GM04503 (cell line): ENCODE data around the gene PTX3.

ENCODE experiments used
- DNase-seq: peaks from one replicate; pipeline ENCODE4 v3.0.0-alpha.2; 2012; ENCODE audit warnings: low read depth

The PTX3 gene

DNA sequence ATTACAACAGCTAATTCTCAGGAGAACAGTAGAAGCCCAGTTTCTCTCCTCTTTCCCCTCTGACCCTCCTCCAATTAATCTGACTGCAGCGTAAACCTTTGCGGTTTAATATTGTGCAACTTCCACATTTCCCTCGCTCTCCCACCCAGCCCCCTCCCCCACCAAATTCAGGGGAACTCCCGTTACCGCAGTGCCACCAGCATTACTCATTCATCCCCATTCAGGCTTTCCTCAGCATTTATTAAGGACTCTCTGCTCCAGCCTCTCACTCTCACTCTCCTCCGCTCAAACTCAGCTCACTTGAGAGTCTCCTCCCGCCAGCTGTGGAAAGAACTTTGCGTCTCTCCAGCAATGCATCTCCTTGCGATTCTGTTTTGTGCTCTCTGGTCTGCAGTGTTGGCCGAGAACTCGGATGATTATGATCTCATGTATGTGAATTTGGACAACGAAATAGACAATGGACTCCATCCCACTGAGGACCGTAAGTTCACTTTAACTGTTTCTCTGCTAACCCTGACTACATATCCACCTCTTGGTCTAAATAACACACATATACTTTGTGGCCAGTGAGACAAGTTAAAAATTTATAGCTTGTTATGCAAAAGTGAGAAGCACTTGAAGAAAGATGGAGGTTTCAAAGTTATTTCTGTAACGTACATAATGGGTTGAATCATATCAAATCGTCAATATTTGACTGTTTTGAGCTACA is at the start of gene PTX3:
Gene PTX3, plus strand, starts transcription at position 268 of the 709 bp plus-strand sequence. Its CDS starts 84 bp downstream, at position 352.
- peak; percentile 69 for DNase-seq

GRCh38 chr3:157387708-157388435 is 48.8 kb upstream of the PTX3 start:
- no peak for DNase-seq

DNA sequence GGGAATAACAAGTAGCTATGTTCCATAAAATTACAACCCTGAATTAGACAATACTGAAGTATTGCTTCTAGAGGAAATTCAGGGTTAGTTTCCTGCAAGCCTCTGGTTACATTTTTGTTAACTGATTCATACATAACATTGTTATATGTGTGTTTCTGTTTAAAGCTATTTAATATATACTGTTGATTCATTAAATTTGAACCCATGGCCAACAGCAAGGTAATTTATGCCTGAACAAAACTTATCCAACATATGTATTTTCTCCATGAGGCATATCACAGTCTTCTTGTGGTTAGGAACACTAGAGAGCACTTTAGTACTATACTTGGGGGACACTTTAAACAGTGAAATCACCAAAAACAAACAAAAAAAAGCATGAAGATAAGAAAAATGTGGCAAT is 47.7 kb upstream of the PTX3 start:
- no peak for DNase-seq

DNA sequence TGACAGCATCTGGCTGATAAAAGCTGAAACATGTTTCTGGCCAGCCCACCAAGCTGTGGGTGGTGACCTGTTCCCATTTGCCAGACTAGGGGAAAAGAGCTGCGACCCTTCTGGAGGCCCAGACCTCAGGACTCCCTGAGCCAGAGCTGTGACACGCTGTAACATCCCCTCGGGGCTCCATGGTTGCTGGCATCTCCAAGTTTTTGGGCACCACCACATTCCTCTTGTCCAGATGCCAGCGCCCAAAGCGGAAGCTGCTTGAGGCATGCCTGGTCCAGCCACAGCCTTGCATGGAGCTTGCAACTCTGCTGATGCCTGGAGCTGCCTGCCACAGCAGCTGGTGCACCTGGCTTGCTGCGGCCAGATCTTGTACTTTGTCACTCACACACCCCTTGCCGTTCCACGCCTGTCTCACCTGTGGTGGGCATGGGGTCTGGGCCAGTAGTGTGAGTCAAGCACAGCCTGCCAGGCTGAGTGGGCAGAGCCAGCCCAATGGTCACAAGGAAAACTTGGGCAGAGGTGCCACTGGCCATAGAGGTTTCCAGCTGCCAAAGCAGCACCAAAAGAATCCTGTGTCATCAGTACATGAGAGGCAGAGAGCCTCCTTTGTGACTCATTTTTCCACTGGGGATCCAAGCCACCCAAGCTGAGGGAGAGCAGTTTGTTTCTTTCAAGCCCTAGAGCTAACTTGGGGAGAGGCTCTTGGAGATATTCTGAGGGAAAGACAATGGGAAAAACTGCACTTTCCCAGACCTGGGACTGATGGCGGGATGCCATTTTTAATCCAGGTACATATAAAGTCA is 45.7 kb upstream of the PTX3 start:
- DNase-seq = no peak

- no peak for DNase-seq
Measured at GRCh38 chr3:157392104-157392503, 44.5 kb upstream of the PTX3 start.

DNA sequence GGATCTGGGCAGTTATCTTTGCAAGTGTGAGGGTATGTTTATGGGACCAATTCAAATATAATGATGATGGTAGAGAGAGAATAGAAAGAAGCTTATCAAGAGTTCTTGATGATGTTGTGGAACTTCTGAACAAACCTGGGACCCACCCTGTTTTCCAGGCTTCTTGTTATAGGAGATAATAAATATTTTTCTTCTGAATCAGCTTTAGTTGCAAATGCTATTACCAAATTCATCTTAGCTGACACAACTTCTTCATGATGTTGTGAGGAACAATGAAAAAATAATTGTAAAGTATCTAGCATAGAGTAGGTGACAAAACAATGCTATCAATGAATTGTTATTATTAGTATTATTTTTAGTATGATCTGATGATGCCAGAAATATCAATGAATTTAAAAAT is 43.5 kb upstream of the PTX3 start:
- DNase-seq = no peak

DNA sequence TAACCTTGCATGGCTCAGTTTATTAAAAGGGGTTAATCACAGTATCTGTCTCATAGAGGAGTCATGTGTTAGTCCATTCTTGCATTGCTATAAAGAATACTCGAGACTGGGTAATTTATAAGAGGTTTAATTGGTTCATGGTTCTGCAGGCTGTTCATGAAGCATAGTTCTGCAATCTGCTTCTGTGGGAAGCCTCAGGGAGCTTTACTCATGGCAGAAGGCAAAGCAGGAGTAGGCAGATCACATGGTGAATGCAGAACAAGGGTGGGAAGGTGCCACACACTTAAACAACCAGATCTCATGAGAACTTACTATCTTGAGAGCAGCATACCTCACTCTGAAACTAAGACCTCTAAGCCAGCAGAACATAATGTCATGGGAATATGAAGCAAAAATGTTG is 42.2 kb upstream of the PTX3 start:
- DNase-seq = no peak

DNA sequence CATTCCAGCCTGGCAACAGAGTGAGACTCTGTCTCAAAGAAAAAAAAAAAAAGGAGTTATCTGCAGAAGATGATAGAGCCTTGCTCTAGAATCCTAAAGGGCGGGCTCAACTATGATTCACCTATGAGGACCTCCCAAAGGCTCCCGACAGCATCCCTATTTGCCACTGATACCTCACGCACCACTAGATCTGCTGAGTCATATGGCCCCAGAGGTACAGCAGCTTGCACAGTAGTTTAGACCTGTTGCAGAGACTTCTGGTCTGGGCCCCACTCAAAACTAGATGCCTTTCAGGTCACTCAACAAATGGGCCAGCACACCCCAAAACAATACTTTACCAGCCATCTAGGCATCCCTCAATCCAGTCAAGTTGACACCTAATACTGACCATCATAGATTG is 38.1 kb upstream of the PTX3 start:
- DNase-seq = no peak

GRCh38 chr3:157404381-157404780 is 32.3 kb upstream of the PTX3 start:
- DNase-seq = no peak

GRCh38 chr3:157405457-157405856 is 31.2 kb upstream of the PTX3 start:
- no peak for DNase-seq

GRCh38 chr3:157406394-157406793 is 30.3 kb upstream of the PTX3 start:
- no peak for DNase-seq

DNA sequence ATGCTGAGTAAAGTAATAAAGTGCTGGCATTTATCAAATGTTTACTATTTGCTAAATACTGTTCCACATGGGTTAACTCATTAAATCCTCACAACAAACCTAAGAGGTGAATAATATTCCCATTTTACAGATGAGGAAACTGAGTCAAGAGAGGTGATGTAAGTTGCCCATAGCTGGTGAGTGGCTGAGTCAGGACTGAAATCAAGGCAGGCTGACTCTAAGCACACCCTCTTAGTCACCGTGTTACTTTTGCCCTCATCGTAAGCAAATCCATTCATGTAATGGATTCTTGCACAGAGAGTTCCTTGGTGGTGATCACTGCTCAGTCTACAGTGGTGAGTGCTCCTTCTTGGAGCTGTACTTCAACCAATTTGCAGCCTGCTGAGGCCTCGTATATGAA is 28.9 kb upstream of the PTX3 start:
- no peak for DNase-seq

DNA sequence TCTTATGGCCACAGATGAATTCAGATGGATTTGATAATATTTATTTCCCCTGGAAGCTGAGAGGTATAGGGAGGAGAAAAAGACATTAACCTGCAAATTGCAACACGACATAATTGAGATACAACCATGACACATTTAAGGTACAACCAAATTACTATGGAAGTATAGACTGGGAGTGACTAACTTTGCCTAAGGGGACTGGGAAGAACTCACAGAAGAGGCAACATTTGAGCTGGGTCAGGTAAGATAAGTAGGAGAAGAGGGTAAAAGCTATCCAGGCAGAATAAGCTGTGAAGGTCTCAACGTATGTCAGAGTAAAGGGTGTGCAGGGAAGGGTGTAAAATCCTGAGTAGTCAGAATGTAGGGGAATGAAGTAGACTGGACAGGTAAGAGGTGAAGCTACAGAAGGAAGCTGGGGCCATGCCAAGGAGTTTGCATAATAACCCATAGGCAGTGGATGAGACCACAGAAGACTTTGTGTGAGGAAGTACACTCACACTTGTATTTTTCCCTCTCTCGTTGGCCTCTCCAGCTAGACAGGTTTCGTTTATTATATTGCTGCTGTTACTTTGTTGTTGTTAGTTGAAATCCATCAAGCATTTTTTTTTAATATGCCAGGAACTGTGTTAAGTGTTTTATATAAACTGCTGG is 28.0 kb upstream of the PTX3 start:
- no peak for DNase-seq

DNA sequence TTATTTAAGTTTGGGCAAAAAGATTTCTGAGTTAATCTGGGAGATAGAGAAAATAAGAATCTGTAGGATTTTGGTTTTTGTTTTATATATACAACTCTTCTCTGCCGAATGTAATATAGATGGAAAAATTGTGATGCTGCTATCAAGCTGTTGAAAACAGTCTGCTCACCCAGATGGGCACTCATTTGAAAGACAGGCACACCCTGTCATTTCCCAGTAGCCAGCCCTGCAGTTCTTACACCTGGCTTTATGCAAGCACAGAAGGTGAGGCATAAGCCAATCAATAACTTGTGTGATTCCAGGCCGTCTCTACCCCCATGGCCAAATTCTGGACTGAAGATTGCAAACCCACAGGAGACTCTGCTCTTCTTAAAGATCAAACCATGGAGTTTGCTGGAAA is 27.1 kb upstream of the PTX3 start:
- DNase-seq = no peak

DNA sequence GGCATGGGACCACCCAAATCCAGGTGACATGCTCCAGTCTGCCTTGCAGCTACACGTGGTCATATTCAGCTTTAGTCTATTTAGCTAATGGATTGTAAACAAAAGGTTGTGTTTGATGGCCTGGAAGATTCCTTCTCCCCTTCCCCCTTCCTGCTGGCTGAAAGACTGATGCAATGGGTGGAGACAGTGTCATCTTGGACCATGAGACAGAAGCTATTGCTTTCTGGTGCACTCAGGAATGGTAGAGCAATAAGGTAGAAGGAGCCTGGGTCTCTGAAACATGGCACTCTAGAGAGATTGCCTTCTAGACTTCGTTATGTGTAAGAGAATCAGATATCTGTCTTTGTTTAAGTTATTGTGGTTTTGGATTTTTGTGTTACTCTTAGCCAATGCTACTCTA is 25.7 kb upstream of the PTX3 start:
- DNase-seq = no peak

DNA sequence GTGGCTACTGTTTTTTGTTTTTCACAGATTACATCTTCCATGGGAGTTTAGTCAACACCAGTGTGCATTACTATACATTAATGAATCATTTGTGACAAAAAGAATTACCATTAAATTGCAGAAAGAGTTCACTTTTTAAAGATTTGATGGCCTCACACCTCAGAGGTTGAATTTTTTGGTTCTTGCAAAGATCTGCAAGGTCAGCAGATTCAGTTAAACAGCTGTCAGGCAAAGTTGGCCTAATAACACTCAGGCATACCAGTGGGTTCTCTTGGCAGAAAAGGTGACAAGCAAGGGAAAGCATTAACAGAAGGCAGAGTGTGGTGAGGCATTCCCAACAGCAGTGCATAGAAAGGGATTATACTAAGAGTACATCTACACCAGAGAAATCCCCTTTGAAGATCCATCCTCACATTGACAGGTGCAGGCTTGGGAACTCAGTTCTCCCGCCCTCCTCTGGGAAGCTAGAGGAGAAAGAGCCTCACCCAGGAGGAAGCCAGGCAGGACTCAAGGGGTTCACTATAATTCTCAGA is 24.3 kb upstream of the PTX3 start:
- no peak for DNase-seq

DNA sequence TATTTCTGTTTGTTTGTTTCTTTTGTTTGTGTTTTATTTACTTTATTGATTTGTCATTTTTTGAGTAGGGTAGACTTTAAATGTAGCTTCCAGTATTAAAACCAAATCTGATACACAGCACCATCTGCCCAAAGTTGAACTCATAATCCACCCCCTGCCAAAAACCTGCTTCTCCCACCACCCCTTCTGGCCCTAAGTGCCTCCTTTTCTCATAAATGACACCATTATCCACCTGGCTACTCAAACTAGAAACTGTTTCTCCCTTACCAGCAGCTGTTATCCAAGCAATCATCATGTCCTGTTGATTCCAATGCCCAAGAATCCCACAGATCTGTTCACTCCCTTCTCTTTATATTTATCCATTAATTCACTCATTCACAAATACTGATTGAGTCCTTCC is 21.8 kb upstream of the PTX3 start:
- DNase-seq = no peak

DNA sequence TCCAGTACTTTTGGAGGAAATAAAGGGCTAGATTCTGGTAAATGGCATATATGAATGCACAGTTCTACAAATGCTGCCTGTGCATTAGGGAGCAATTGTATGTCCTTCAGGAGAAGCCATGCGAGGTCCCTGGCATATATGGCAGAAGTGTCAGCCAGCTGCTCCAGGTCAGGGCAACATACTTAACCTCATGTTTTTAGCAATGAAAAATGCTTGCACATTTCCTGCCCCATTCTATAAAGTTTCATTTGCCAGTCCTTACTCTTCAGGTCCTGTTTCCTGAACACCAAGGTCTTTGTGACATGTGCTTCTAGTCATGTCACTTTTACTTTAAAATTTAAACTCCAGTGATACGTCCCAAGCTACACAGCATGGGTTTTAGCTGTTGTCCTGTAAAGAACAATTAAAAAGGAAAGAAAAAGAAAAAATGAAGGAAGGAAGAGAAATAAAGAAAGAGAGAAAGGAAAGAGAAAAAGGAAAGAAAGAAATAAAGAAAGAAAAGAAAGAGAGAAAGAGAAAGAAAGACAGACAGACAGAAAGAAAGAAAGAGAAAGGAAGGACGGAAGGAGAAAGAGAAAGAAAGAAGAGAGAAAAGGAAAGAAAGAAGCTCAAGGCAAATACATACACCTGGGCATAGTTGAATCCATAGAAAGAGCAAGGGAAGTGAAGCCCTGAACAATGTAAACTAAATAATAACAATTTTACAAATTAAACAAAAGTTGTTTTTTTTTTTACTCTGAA is 20.1 kb upstream of the PTX3 start:
- no peak for DNase-seq

DNA sequence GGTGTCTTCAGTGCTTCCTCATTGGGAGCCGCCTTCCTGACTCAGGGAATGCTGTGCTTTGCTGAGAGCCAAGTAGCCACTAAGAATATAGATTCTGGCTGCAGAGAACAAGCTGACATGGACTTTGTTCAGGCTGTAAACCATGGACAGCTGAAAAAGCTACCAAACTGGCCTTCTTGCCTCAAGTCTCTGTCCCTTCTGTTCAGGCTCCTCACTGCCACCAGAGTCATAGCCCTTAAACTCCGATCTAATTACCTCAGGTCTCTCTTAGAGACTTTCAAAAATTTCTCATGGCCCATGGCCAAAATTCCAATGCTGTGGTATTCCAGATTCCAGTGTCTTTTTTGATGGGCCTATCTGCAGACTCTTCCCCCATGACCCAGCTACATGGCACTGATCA is 19.4 kb upstream of the PTX3 start:
- DNase-seq = no peak

DNA sequence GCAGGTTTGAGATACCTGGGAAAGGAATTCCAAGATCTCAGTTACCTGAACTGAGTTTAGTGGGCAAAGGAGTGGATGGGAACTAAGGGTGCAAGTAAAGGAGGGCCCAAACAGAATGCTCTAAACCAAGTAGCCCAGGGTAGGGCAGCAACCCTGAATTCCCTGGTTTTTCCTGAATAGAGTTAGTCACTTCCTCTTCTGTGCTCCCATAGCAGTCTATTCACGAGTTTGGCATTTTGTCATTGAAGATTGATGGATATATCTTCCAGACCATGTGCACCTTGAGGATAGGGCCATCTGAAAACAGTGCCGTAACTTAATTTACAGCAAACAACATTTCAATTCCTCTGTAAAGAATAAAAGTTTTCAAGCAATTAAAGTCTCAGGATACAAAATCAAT is 18.5 kb upstream of the PTX3 start:
- no peak for DNase-seq

GRCh38 chr3:157420606-157421130 is 16.0 kb upstream of the PTX3 start:
- no peak for DNase-seq
